AG20443 (cell line): ENCODE results near the gene VASP.

ENCODE experiments used
- DNase-seq: peaks from one replicate; pipeline ENCODE4 v3.0.0; 2012; ENCODE audit warnings: low spot score, mixed read lengths

VASP gene

GRCh38 chr19:45514376-45515051 lies 7.2 kb downstream of the VASP start:
- no peak for DNase-seq

- DNase-seq = no peak
Observed at GRCh38 chr19:45515081-45515624, 7.9 kb downstream of the VASP start.

GRCh38 chr19:45515807-45516401 lies 8.6 kb downstream of the VASP start:
- DNase-seq = no peak

- DNase-seq = no peak
Observed at GRCh38 chr19:45517238-45517637, 10.0 kb downstream of the VASP start.

- DNase-seq = no peak
Observed at GRCh38 chr19:45517641-45518468, 10.6 kb downstream of the VASP start.

GRCh38 chr19:45518469-45518826 lies 11.2 kb downstream of the VASP start:
- DNase-seq = no peak

GRCh38 chr19:45522010-45522941 lies 15.0 kb downstream of the VASP start:
- DNase-seq = no peak

GRCh38 chr19:45523642-45524256 lies 16.5 kb downstream of the VASP start:
- peak; percentile 90 for DNase-seq

- no peak for DNase-seq
Observed at GRCh38 chr19:45524575-45525129, 17.4 kb downstream of the VASP start.

- peak; percentile 78 for DNase-seq
Observed at GRCh38 chr19:45526143-45526542, 18.9 kb downstream of the VASP start.

- no peak for DNase-seq
Observed at GRCh38 chr19:45526971-45527370, 19.7 kb downstream of the VASP start.

GRCh38 chr19:45527731-45528130 lies 20.5 kb downstream of the VASP start:
- no peak for DNase-seq

GRCh38 chr19:45528149-45528743 lies 21.0 kb downstream of the VASP start:
- peak; percentile 30 for DNase-seq

- peak; percentile 39 for DNase-seq
Observed at GRCh38 chr19:45528744-45529419, 21.6 kb downstream of the VASP start.

- DNase-seq = no peak
Observed at GRCh38 chr19:45529420-45529785, 22.1 kb downstream of the VASP start.

GRCh38 chr19:45531349-45531748 lies 24.1 kb downstream of the VASP start:
- DNase-seq = no peak

- no peak for DNase-seq
Observed at GRCh38 chr19:45539459-45539858, 32.2 kb downstream of the VASP start.

GRCh38 chr19:45542234-45542668 lies 35.0 kb downstream of the VASP start:
- no peak for DNase-seq

- DNase-seq = no peak
Observed at GRCh38 chr19:45547211-45547770, 40.0 kb downstream of the VASP start.
